C1 segment of cervical spinal cord (tissue), 14 donors: ENCODE measurements around the gene CXorf38.

Experiments
- DNase-seq, 14 donors: peaks; one replicate each; lab custom pipeline; 2025; lab: John Stamatoyannopoulos, UW

Gene CXorf38, protein sequence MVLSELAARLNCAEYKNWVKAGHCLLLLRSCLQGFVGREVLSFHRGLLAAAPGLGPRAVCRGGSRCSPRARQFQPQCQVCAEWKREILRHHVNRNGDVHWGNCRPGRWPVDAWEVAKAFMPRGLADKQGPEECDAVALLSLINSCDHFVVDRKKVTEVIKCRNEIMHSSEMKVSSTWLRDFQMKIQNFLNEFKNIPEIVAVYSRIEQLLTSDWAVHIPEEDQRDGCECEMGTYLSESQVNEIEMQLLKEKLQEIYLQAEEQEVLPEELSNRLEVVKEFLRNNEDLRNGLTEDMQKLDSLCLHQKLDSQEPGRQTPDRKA

GRCh38 chrX:40647307-40648197 is at the start of gene CXorf38:
Gene CXorf38, minus strand, starts transcription at chrX:40647561. Its CDS starts 41 bp downstream, at chrX:40647520.
- peak; percentile 35 to 94 (median 82) for DNase-seq

- DNase-seq, result no peak
Measured at GRCh38 chrX:40694802-40695201, 47.4 kb upstream of the CXorf38 start.

DNA sequence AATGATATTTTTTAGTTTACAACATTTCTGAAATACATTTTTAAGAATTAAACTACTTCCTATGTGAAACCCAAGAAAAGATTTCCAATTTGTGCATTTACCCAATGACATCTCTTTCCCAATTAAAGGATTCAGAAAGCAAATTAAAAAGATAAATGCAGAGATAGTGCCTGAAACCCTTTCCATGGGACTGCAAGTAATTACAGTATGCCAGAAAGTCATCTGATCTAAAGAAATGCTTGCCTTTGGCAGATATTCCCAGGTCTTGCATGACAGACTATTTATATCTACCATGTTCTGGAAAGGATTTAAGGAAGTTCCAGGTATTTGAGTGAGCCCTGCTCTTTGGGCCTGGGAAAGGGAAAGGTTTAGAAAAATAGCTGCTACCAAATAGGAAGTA is 41.6 kb upstream of the CXorf38 start:
- no peak for DNase-seq

- no peak for DNase-seq
Measured at GRCh38 chrX:40687169-40687568, 39.8 kb upstream of the CXorf38 start.

DNA sequence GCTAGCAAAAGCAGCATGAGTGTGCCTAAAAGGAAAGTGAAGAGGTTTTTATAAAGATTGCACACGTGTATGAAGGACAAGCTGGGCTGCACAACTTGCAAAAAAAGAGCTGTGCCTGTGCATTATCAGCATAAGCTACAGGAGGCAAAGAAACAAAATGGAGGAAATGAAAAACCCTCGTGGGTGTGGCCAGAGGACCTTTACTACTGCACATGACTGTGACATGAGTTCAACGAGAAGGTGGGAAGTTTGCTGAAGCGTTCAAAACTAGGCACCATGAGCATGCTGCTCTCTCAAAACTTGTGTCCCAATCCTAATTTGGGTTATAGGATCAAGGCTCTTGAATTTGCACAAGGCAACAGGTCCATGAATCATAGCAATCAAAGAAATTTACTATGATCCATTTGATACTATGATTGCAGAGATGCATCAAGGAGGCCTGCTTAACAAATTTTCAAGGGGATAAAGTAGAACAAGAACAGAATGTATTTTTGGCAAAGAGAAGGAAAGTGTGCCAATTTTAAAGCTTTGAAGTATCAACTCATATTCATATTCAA is 38.1 kb upstream of the CXorf38 start:
- DNase-seq, result no peak

DNA sequence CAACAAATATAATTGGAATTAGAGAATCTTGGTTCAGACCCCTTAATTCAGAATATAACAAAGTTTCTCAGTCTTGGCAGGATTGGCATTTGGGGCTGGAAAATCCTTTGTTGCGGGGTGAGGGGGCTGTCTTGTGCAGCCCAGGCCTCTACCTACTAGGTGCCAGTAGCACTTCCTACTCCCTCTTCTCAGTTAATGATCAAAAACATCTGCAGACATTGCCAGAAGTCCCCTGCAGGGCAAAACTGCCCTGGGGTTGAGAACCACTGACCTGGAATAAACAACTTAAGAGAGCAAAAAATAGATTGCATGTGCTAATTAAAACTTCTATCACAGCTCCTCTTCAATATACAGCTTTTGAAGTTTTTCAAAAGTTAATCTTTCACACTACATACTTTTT is 36.7 kb upstream of the CXorf38 start:
- DNase-seq, result no peak

- DNase-seq, result no peak
Measured at GRCh38 chrX:40683245-40683644, 35.9 kb upstream of the CXorf38 start.

- DNase-seq, result no peak
Measured at GRCh38 chrX:40671126-40671525, 23.8 kb upstream of the CXorf38 start.

- DNase-seq, result peak in 1 of 14 donors; percentile 4
Measured at GRCh38 chrX:40663880-40664630, 16.7 kb upstream of the CXorf38 start.

DNA sequence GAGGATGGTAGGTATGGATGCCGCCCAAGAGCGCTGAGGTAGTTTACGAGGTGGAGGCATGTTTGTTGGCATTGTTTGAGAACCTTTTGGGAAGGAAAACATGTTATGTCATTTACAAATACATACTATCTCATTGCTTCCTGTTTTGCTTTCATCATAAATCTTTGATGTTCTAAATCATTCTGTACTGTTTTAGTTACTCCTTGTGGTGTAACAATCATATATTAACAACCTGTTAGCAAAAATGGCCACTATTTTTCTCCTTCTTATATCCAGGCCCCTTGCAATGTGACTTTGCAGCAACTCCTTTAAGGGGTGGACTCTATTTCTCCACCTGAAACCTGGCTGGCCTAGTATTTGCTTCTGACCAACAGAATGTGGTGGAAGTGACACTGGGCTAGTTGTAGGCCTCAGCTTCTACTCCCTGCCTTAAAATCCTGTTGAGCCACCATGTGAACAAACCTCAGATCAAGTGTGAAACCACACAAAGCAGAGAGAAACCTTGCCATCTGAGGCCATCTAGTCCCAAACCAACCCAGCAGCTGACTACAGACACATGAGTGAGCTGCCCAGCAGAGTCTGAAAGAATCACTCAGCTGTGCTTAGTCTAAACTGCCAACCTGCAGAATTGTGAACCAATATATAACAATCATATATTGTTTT is 15.8 kb upstream of the CXorf38 start:
- no peak for DNase-seq

DNA sequence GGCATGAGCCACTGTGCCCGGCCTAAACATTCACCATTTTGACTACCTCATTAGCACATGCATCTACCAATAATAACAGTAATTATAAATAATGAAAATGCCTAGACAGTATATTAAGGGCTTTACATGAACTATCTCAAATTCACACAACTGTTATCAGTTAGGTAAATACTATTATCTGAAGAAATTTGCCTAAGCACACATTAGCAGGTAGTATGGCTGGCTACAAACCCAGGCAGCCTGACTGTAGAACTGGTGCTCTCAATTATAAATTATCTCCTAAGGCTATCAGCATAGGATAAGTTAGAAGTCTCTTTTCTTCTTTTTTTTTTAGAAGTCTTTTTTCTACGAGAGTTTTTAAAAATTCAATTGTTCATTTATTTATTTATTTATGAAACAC is 14.1 kb upstream of the CXorf38 start:
- DNase-seq, result no peak

GRCh38 chrX:40660381-40660780 is 13.0 kb upstream of the CXorf38 start:
- no peak for DNase-seq

DNA sequence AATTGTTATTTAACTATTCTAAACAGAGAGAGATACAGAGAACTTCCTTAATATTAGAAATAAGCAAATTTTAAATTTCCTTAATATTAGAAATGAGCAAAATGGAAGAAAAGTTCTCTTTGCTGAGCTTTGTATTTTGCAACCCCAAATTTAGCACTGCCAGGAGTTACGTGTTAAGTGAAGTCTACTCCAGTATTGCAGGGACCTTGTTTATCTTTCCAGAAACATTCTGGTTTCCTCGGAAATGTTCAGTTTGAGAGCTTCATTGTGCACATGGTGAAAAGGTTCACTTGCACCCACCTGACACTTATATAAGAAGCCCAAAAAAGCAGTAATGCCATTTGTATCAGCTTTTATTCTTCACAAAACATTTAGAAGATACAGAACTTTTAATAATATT is 6.2 kb upstream of the CXorf38 start:
- no peak for DNase-seq

GRCh38 chrX:40652664-40653063 is 5.3 kb upstream of the CXorf38 start:
- DNase-seq, result no peak

- DNase-seq, result peak in 10 of 14 donors; percentile 1 to 49 (median 23)
Measured at GRCh38 chrX:40651620-40652223, 4.4 kb upstream of the CXorf38 start.

DNA sequence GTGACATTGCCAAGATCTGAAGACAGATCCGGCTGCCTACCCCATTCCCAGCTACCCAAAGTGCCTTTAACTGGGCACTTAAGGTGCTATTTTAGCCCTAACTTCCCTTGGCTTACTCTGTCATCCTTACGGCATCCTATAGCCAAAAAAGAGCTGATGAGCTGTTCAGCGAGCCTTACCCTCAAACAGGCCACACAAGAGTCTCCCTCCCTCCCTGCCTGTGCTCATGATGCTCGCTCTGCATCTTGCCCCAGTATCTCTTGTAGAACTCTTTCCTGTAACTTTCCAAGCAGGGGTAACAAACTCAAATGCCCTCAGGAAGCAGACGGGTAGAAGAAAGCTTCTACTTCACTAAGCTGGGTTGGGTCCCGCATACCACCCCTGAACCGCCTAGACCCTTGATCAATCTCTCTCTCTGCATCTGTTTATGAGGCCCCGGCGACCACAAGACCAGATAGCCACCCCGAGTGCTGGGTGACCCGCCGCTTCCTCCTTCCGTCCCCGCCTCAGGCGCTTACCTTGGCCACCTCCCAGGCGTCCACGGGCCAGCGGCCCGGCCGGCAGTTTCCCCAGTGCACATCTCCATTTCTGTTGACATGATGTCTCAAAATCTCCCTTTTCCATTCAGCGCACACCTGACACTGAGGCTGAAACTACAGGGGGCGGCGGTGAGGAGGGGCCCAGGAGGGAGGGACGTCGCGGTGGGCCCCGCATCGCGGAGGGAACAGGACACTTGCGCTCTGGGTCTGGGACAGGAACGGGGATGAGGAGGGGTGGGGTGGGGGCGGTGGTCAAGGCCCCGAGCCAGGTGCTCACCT is 663 bp downstream of the CXorf38 start:
- DNase-seq, result peak in 6 of 14 donors; percentile 6 to 49 (median 33)

- DNase-seq, result peak in 11 of 14 donors; percentile 3 to 66 (median 45)
Measured at GRCh38 chrX:40644821-40645358, 2.5 kb downstream of the CXorf38 start.

DNA sequence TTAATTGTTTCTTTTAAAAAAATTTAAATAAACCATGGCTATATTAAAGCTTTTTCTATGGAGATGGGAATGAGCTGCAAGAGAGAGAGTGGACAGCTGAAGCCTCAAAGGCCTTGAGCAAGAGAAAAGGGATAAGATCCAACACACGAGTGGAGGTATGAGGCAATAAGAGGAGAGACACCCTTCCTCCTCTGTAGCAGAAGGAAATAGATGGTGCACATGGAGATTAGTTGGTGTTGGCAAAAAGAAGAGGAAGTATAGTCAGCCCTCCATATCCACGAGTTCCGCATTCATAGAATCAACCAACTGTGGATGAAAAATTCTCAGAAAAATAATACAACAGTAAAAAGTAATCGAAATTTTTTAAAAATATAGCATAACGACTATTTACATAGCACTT is 3.2 kb downstream of the CXorf38 start:
- no peak for DNase-seq

DNA sequence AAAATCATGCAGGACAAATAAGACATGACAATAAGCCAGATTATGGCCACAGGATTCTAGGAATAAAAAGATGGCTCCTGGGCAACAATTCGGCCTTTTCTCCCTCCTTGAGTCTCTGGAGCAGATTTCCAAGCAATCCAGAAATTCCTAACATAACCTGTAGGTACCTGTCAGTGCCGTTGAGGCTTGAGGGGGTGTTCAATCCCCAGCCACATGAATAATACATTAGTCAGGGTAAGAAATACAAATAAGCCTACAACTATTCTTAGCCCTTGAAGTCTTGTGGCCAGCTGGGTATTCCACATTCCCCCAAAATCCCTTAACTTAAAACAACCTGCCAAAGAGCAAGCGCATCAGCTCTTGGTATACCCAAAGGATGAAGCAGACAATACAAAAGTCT is 9.7 kb downstream of the CXorf38 start:
- no peak for DNase-seq

DNA sequence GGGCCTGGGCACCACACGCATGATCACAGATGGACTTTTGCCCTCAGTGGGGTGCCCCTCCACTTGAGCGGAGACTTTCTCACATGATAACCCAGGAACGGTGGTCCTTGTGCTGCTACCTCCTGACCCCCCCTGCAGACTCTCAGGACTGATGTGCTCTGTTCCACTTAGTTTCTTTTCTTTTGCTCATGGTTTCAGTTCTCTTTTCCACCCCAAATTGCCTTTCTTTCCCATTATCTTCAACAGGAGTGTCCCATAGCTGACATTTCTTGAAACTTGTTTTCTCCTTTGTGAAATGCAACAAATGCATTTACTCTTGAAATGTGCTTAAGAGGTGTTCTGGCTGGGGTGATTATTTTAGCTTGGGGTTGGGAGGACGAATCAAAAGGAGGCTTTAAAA is 15.2 kb downstream of the CXorf38 start:
- DNase-seq, result no peak
